Endothelial cell of umbilical vein (primary cell): ENCODE results near the gene UBE2E2. TPM values are rescaled to one million over a fixed set of nuclear protein-coding genes. Genes with fewer than 3 reads are reported as not detected.

Source experiments
- BruUV-seq: library from RNA; stranded (reverse); fragments of 400-500 nt; replicated peaks from 2 replicates; lab custom pipeline; 2021; lab: Mats Ljungman, UMichigan
- CTCF ChIA-PET: fragments of 300-600, 350-600 bp; sonication (Branson Sonifier 250); formaldehyde crosslinking; loops from one replicate; lab custom pipeline; 2021; ENCODE audit warnings: antibody characterized with exemption, inconsistent platforms; lab: Charles Lee
- POLR2A ChIA-PET: fragments of 300-600, 350-600 bp; sonication (Branson Sonifier 250); formaldehyde crosslinking; loops from one replicate; lab custom pipeline; 2021; ENCODE audit warnings: antibody characterized with exemption, inconsistent platforms; lab: Charles Lee
- DNase-seq: peaks from one replicate; pipeline ENCODE4 v3.0.0-alpha.2; 2011; ENCODE audit warnings: low read depth, low spot score
- FAIRE-seq: peaks from 2 replicates; lab custom pipeline; 2011; peaks lifted over from hg19 to GRCh38; lab: Jason Lieb, UNC
- H2AFZ ChIP-seq: 2 replicates; pipeline ENCODE4 v1.6.0; 2012; ENCODE audit warnings: low read depth, low read length, control low read depth, inconsistent platforms
- H3K27ac ChIP-seq: 2 replicates; pipeline ENCODE4 v1.5.1; 2011; ENCODE audit warnings: low read depth, mild to moderate bottlenecking, control low read depth, low read length, moderate library complexity; ENCODE audit not compliant: insufficient read depth
- H3K27me3 ChIP-seq, 2 experiments: 2 replicates each; pipeline versions ENCODE4 v1.6.0 to v1.6.1; 2011; ENCODE audit warnings: low read length in 2 of 2, mixed read lengths in 1 of 2; ENCODE audit not compliant: control insufficient read depth in 2 of 2, insufficient read depth in 2 of 2
- H3K36me3 ChIP-seq, 2 experiments: 2 replicates in 1 of 2; 3 replicates in 1 of 2; pipeline ENCODE4 v1.5.1; 2011; ENCODE audit warnings: low read length in 2 of 2, mild to moderate bottlenecking in 1 of 2, moderate library complexity in 1 of 2; ENCODE audit not compliant: control insufficient read depth in 2 of 2, insufficient read depth in 2 of 2; ENCODE audit errors: extremely low read depth in 1 of 2
- H3K4me1 ChIP-seq: 3 replicates; pipeline ENCODE4 v1.5.1; 2011; ENCODE audit warnings: mild to moderate bottlenecking, low read length; ENCODE audit not compliant: control insufficient read depth, insufficient read depth; ENCODE audit errors: extremely low read depth
- H3K4me2 ChIP-seq: 2 replicates; pipeline ENCODE4 v1.6.1; 2011; ENCODE audit warnings: low read length, control low read depth, mixed read lengths; ENCODE audit not compliant: insufficient read depth
- H3K4me3 ChIP-seq, 3 experiments: fragments of 200-600 bp in 1 of 3; sonication (generic), shearing (Covaris generic) in 1 of 3; replicated peaks in 1 of 3; 2 replicates each; pipeline ENCODE4 v1.5.1; 2011 to 2016; ENCODE audit warnings: control low read depth in 3 of 3, low read length in 3 of 3, mild to moderate bottlenecking in 2 of 3, inconsistent platforms in 1 of 3, low read depth in 1 of 3, moderate library complexity in 1 of 3; ENCODE audit not compliant: insufficient read depth in 1 of 3
- H3K79me2 ChIP-seq: 2 replicates; pipeline ENCODE4 v1.6.0; 2012; ENCODE audit warnings: low read length, inconsistent platforms; ENCODE audit not compliant: control insufficient read depth, insufficient read depth
- H3K9ac ChIP-seq: replicated peaks from 2 replicates; pipeline ENCODE3; 2011; ENCODE audit warnings: low read length, control low read depth; ENCODE audit not compliant: insufficient read depth; ENCODE audit errors: extremely low read depth
- H3K9me1 ChIP-seq: replicated peaks from 3 replicates; pipeline ENCODE4 v1.6.0; 2011; ENCODE audit warnings: mild to moderate bottlenecking, low read length; ENCODE audit not compliant: control insufficient read depth, insufficient read depth; ENCODE audit errors: extremely low read depth
- H3K9me3 ChIP-seq: replicated peaks from 2 replicates; pipeline ENCODE4 v1.5.1; 2012; ENCODE audit warnings: low read length, inconsistent platforms; ENCODE audit not compliant: control insufficient read depth, insufficient read depth
- H4K20me1 ChIP-seq: replicated peaks from 2 replicates; pipeline ENCODE3; 2011; ENCODE audit warnings: mild to moderate bottlenecking, low read length; ENCODE audit not compliant: control insufficient read depth, insufficient read depth; ENCODE audit errors: extremely low read depth
- CTCF ChIP-seq, 2 donors: IDR thresholded peaks; 1 replicate in 1 of 2; 2 replicates in 1 of 2; pipeline ENCODE4 v1.5.1; 2011; ENCODE audit warnings: low read length in 2 of 2, mild to moderate bottlenecking in 2 of 2, moderate library complexity in 2 of 2, control low read depth in 1 of 2, inconsistent platforms in 1 of 2, low read depth in 1 of 2; ENCODE audit not compliant: insufficient read depth in 1 of 2; ENCODE audit errors: extremely low read depth in 1 of 2
- EZH2 ChIP-seq: IDR thresholded peaks from 2 replicates; pipeline ENCODE4 v1.6.1; 2012; ENCODE audit warnings: borderline replicate concordance, low read depth, mild to moderate bottlenecking, moderate library complexity, low read length, inconsistent platforms; ENCODE audit not compliant: severe bottlenecking
- FOS ChIP-seq: IDR thresholded peaks from 2 replicates; pipeline ENCODE4 v1.6.1; 2011; ENCODE audit warnings: mild to moderate bottlenecking, low read length, moderate library complexity, borderline replicate concordance; ENCODE audit not compliant: insufficient read depth
- GATA2 ChIP-seq: IDR thresholded peaks from 2 replicates; pipeline ENCODE4 v1.7.0; 2011; ENCODE audit warnings: low read depth, mild to moderate bottlenecking, moderate library complexity, mixed read lengths, low read length; ENCODE audit not compliant: insufficient read length, insufficient read depth
- JUN ChIP-seq: IDR thresholded peaks from 2 replicates; pipeline ENCODE4 v1.6.1; 2011; ENCODE audit warnings: borderline replicate concordance, low read depth; ENCODE audit not compliant: insufficient read length, insufficient read depth
- MYC ChIP-seq: IDR thresholded peaks from one replicate; pipeline ENCODE4 v1.6.1; 2011; ENCODE audit warnings: mild to moderate bottlenecking, low read depth, low read length
- POLR2A ChIP-seq: IDR thresholded peaks from 2 replicates; pipeline ENCODE4 v1.6.1; 2012; ENCODE audit warnings: low read depth, mild to moderate bottlenecking, control low read depth, low read length
- POLR2AphosphoS5 ChIP-seq: IDR thresholded peaks from 2 replicates; pipeline ENCODE4 v1.6.1; 2012; ENCODE audit warnings: low read depth, mild to moderate bottlenecking, control low read depth, low read length, moderate library complexity; ENCODE audit not compliant: insufficient read depth
- dilution Hi-C: fragments of 300-500 bp; cut with MboI; formaldehyde crosslinking; loops from one replicate; pipeline ENCODE4 v1.15.0; 2019; ENCODE audit warnings: low sequenced_read_pairs; ENCODE audit not compliant: extremely low pct_ligation_motif_present
- intact Hi-C: fragments of 100-400 bp; cut with micrococcal nuclease; formaldehyde crosslinking; loops from one replicate; pipeline ENCODE4 v1.10.0; 2022
- polyA plus RNA-seq, 4 experiments: library from polyadenylated mRNA; depleted of rRNA in 3 of 4; stranded (reverse) in 3 of 4; unstranded in 1 of 4; fragments of >200 nt; gene quantifications; 2 replicates each; pipeline versions ENCODE4 v1.2.1 to v1.2.3, GENCODE V29; 2011 to 2012; ENCODE audit warnings: missing spikeins in 1 of 4
- total RNA-seq: library from RNA; stranded (reverse); gene quantifications from 2 replicates; pipeline ENCODE4 v1.2.3, GENCODE V29; 2021
- TF ChIP-seq, protein P1 (sequence below): IDR thresholded peaks from 2 replicates; pipeline ENCODE4 v1.6.1; 2011; ENCODE audit not compliant: insufficient read depth, insufficient read length

UBE2E2 gene
- total and polyA plus RNA-seq, 2 donors (not counting 3 experiments of a cell fraction or from before 2014, with no cell fraction given) = 37.0 to 45.4 TPM

DNA sequence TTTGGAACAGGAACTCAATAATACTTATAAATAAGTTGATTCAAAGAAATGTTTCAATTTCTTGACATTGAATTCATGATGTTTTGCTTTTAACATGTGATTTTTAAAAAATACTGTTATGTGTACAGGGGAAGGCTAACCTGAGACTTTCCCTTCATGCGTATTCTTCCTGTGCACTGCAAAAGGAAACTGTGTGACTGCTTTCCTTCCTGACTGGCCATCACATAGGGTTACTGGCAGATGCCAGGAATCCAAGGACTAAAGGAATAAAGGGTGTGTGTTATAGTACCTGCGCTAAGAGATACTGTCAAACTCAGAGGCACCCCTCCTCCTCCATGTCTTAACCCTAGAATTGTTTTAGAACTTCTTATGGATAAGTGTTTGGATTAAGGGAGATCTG is 236.0 kb downstream of the UBE2E2 start:
- intact Hi-C loops = no loop called here
- no peaks in the 10 kb centered on the region for H3K79me2 ChIP-seq
- H3K9me3 ChIP-seq = no peaks in the 10 kb centered on the region
- H3K4me1 ChIP-seq = peaks cover 10% of the 10 kb centered on the region
- FAIRE-seq = peak; percentile 80
- POLR2A ChIA-PET = no interaction called here
- no peaks in the 10 kb centered on the region for H3K9me1 ChIP-seq
- no peak overlapping the region for H2AFZ ChIP-seq
- no peaks in the 10 kb centered on the region for H4K20me1 ChIP-seq
- no peak for TF ChIP-seq GATA2
- TF ChIP-seq, protein P1, sequence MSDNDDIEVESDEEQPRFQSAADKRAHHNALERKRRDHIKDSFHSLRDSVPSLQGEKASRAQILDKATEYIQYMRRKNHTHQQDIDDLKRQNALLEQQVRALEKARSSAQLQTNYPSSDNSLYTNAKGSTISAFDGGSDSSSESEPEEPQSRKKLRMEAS = no peak
- no peak for TF ChIP-seq POLR2A
- TF ChIP-seq POLR2AphosphoS5 = no peak
- no peak for TF ChIP-seq CTCF (IDR thresholded peaks at IDR 0.05; ENCODE audit: extremely low read depth in 1 of 2, insufficient read depth in 1 of 2, low read depth in 1 of 2, low read length in 2 of 2)
- no peak for TF ChIP-seq EZH2
- TF ChIP-seq MYC = no peak
- no peak for TF ChIP-seq JUN
- no peak for TF ChIP-seq FOS
- DNase-seq = peak; percentile 70
- H3K36me3 ChIP-seq = no peaks in the 10 kb centered on the region
- CTCF ChIA-PET = interaction anchor here (0.6 kb wide), 1 partner anchor 203 kb away, joined by 3 read pairs; no protein-coding TSS in a partner anchor
- H3K4me3 ChIP-seq = no peak overlapping the region
- no peaks in the 10 kb centered on the region for H3K27me3 ChIP-seq
- H3K9ac ChIP-seq = no peak overlapping the region
- BruUV-seq = no TSS peak
- dilution Hi-C loops = no loop called here
- H3K27ac ChIP-seq = no peak overlapping the region
- peak overlapping the region; percentile 31 for H3K4me2 ChIP-seq
